OCI-LY3 (cell line): ENCODE data around the gene NEDD4L.

Experiments
- H2AFZ ChIP-seq: fragments of 200-600, 300-600 bp; shearing (Covaris generic); 2 replicates; pipeline ENCODE4 v1.6.0; 2014; ENCODE audit warnings: antibody characterized with exemption, low read depth, low read length
- H3K27ac ChIP-seq: fragments of 200-600, 300-600 bp; sonication (generic); 2 replicates; pipeline ENCODE4 v1.5.1; 2014; ENCODE audit warnings: mild to moderate bottlenecking, low read length, moderate library complexity, mixed read lengths
- H3K27me3 ChIP-seq: fragments of 200-600, 300-600 bp; sonication (generic); 2 replicates; pipeline ENCODE4 v1.6.1; 2014; ENCODE audit warnings: low read depth, low read length, mixed read lengths
- H3K36me3 ChIP-seq: fragments of 200-600, 300-600 bp; sonication (generic); replicated peaks from 2 replicates; pipeline ENCODE3; 2014; ENCODE audit warnings: low read depth, low read length, mixed read lengths
- H3K4me1 ChIP-seq: fragments of 300-600, 200-600 bp; sonication (generic); 2 replicates; pipeline ENCODE4 v1.6.1; 2014; ENCODE audit warnings: low read length, mixed read lengths
- H3K4me2 ChIP-seq: fragments of 200-600, 300-600 bp; sonication (generic); 2 replicates; pipeline ENCODE4 v1.6.1; 2014; ENCODE audit warnings: low read length, mixed read lengths
- H3K4me3 ChIP-seq: fragments of 300-600, 200-600 bp; sonication (generic); 2 replicates; pipeline ENCODE4 v1.5.1; 2014; ENCODE audit warnings: antibody characterized with exemption, mild to moderate bottlenecking, low read length, moderate library complexity
- H3K79me2 ChIP-seq: fragments of 300-600, 200-600 bp; shearing (Covaris generic); 2 replicates; pipeline ENCODE4 v1.6.1; 2014; ENCODE audit warnings: mild to moderate bottlenecking, low read length, mixed read lengths
- H3K9ac ChIP-seq: fragments of 300-600, 200-600 bp; shearing (Covaris generic); 2 replicates; pipeline ENCODE4 v1.6.0; 2014; ENCODE audit warnings: mild to moderate bottlenecking, low read length, moderate library complexity
- H3K9me3 ChIP-seq: fragments of 200-600, 300-600 bp; shearing (Covaris generic); 2 replicates; pipeline ENCODE4 v1.6.1; 2014; ENCODE audit warnings: low read length, mixed read lengths; ENCODE audit not compliant: insufficient read depth
- H4K20me1 ChIP-seq: fragments of 200-600, 300-600 bp; sonication (generic); 2 replicates; pipeline ENCODE4 v1.6.1; 2016; ENCODE audit warnings: low read length, mixed read lengths; ENCODE audit not compliant: insufficient read depth
- CTCF ChIP-seq: fragments of 200-600, 300-600 bp; sonication (generic); IDR thresholded peaks from 2 replicates; pipeline ENCODE4 v1.5.1; 2014; ENCODE audit warnings: antibody characterized with exemption, low read length, low read depth
- EZH2phosphoT487 ChIP-seq: fragments of 200-600 bp; shearing (Covaris generic); IDR thresholded peaks from 2 replicates; pipeline ENCODE4 v1.6.1; 2018; ENCODE audit warnings: antibody characterized with exemption, mixed run types, low read depth

NEDD4L gene

DNA sequence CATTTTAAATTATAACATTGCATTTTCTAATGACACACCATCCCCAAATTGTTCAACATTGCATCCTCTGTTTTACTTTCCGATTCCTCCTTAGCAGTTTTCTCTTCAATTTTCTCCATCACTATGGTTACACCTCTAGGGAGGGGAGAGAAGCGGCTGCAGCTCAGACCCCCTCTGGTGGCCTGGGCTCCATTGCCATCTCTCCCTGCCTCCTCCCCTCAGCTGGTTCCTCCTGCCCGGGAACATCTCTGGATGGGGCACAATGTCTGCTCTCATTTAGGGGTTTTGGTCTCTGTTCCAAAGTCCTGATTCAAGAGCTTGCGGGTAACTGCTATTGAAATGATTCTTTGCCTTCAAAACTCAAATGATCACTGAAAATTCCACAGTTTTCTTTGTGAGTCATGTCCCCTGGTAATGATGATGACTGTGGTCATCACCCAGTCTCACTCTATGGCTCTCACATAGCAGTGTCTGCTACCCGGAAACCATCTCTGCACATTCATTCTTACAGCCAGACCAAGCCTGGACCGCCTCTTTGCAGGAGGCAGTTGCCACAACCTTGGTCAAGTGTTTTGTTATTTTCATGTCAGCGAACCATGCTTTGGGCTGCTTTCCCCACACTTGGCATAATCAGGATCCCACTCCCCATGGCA, 321.0 kb downstream of the NEDD4L start:
- Histone ChIP-seq H3K4me2 (no peak overlapping the region), H4K20me1 (no peaks in the 10 kb centered on the region), H3K9me3 (no peaks in the 10 kb centered on the region), H3K79me2 (no peaks in the 10 kb centered on the region), H3K36me3 (peaks cover 82% of the 10 kb centered on the region), H3K27me3 (no peaks in the 10 kb centered on the region), H3K27ac (no peak overlapping the region), H3K4me1 (no peaks in the 10 kb centered on the region), H2AFZ (no peak overlapping the region), H3K9ac (no peak overlapping the region), H3K4me3 (no peak overlapping the region)
- TF ChIP-seq EZH2phosphoT487 (no peak), CTCF (no peak)

DNA sequence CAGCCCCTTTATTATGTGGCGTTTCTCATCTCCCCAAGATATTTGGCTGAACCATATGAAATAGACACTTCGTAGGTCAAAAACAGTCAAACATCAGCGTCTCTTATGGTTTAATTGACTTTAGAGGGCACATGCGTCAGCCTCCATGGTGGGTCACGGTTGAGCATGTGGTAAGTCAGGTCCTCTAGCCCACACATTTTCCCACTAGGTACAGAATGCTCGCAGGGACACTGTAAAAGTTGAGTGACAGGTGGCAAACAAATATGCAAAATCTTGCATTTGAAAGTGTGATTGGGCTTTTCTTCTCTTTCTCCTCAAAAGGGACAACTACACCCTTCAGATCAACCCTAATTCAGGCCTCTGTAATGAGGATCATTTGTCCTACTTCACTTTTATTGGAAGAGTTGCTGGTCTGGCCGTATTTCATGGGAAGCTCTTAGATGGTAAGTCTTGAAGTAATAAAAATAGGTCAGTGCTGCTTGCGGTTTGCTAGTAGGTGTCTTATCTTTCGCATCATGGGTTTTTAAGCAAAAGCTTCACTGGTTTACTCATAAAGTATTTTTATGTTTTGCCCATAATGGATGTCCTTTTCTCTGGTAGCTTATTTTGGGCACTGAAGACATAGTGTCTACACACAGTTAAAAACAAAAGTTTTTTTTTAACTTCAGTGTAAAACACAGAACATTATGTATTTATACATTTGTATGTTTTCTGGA, 323.6 kb downstream of the NEDD4L start:
- Histone ChIP-seq H3K9ac (no peak overlapping the region), H4K20me1 (no peaks in the 10 kb centered on the region), H2AFZ (no peak overlapping the region), H3K79me2 (no peaks in the 10 kb centered on the region), H3K4me3 (no peak overlapping the region), H3K4me1 (no peaks in the 10 kb centered on the region), H3K27me3 (no peaks in the 10 kb centered on the region), H3K36me3 (peaks cover 81% of the 10 kb centered on the region), H3K9me3 (no peaks in the 10 kb centered on the region), H3K27ac (no peak overlapping the region), H3K4me2 (no peak overlapping the region)
- TF ChIP-seq CTCF (no peak), EZH2phosphoT487 (no peak)

DNA sequence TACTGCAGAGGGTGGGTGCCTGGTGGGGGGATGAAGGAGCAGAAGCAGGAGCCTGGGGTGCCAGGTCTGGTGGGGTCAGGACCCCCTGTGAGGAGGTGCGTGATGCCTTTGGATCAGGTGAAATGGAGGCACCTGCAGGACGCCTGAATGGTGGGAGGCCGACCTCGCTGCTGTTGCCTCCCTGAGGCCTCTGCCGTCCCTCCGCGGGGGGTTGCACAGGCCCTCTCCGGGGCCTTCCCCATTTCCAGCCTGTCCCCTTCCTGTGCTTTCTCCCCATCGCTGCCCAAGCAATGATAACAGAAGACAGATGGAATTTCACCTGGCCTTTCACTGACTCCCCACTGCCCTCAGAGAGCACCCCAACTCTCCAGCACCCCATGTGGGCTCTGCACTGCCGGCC, 325.6 kb downstream of the NEDD4L start:
- Histone ChIP-seq H3K9ac (no peak overlapping the region), H3K4me1 (no peaks in the 10 kb centered on the region), H3K9me3 (no peaks in the 10 kb centered on the region), H4K20me1 (no peaks in the 10 kb centered on the region), H2AFZ (no peak overlapping the region), H3K4me3 (no peak overlapping the region), H3K4me2 (no peak overlapping the region), H3K27me3 (no peaks in the 10 kb centered on the region), H3K79me2 (no peaks in the 10 kb centered on the region), H3K27ac (no peak overlapping the region), H3K36me3 (peaks cover 88% of the 10 kb centered on the region)
- TF ChIP-seq CTCF = no peak
- no peak for TF ChIP-seq EZH2phosphoT487

DNA sequence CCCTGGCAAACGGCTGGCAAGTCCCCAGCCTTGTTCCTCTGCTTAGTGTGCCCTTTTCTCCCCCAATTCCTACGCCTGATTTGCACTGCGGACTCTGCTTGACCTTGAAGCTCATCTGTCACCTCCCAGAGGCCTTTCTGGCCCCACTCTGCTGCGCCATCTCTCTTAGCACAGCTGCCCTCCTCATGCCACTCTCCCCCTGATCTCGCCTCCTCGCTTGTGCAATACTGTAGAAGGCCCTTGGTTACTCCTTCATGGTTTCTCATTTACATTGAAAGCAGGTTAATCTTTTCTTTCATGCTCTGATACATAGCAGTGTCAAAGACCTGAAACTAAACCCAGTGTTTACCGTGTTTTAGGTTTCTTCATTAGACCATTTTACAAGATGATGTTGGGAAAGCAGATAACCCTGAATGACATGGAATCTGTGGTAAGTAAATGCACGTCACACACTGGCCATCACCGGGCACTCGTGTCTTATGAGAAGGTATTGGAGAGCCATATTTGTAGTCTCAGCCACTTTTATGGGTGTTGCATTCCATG, 326.1 kb downstream of the NEDD4L start:
- Histone ChIP-seq H2AFZ (no peak overlapping the region), H3K79me2 (no peaks in the 10 kb centered on the region)

More for the DNA sequence above, 326.1 kb downstream of the NEDD4L start:
- Histone ChIP-seq H3K4me1 (no peaks in the 10 kb centered on the region), H3K36me3 (peaks cover 90% of the 10 kb centered on the region), H3K4me2 (no peak overlapping the region), H4K20me1 (no peaks in the 10 kb centered on the region), H3K9ac (no peak overlapping the region), H3K4me3 (no peak overlapping the region), H3K27ac (no peak overlapping the region), H3K27me3 (no peaks in the 10 kb centered on the region), H3K9me3 (no peaks in the 10 kb centered on the region)
- no peak for TF ChIP-seq CTCF
- TF ChIP-seq EZH2phosphoT487 = no peak
